Left ventricle myocardium inferior (tissue), 1 donor: Measurements from ENCODE around the gene PLA2G5. TPM values are rescaled to one million over a fixed set of nuclear protein-coding genes. Genes with fewer than 3 reads are reported as not detected.

Experiments used
- DNase-seq: peaks from one replicate; pipeline ENCODE4 v3.0.0-alpha.2; 2020
- H3K27ac ChIP-seq: fragments of 200-600 bp; replicated peaks from 2 replicates; pipeline ENCODE4 v1.8.0; 2021
- H3K27me3 ChIP-seq: fragments of 200-600 bp; 2 replicates; pipeline ENCODE4 v1.8.0; 2021; ENCODE audit warnings: low read depth
- H3K36me3 ChIP-seq: fragments of 200-600 bp; 2 replicates; pipeline ENCODE4 v1.8.0; 2021
- H3K4me1 ChIP-seq: fragments of 200-600 bp; 2 replicates; pipeline ENCODE4 v1.8.0; 2021
- H3K4me3 ChIP-seq: fragments of 200-600 bp; 2 replicates; pipeline ENCODE4 v1.8.0; 2021; ENCODE audit warnings: mild to moderate bottlenecking, moderate library complexity
- H3K9me3 ChIP-seq: fragments of 200-600 bp; replicated peaks from 2 replicates; pipeline ENCODE4 v1.8.0; 2021
- CTCF ChIP-seq: fragments of 200-600 bp; IDR thresholded peaks from 2 replicates; pipeline ENCODE4 v1.8.0; 2021; ENCODE audit warnings: antibody characterized with exemption, mild to moderate bottlenecking, borderline replicate concordance
- intact Hi-C: fragments of 100-400 bp; cut with micrococcal nuclease; formaldehyde crosslinking; loops from one replicate; pipeline ENCODE4 v1.11.0; 2022
- total RNA-seq: library from RNA; stranded (reverse); fragmentation: NEBNext Ultra II Directional; extraction: Animal tissue kit (Norgen Biotek cat#: 25700); gene quantifications from one replicate; pipeline ENCODE4 v1.2.1, GENCODE V29; 2021
- donor health status: DM: no; HTN: yes; CAD: no; lungs with severe emphysema.

PLA2G5 gene
- total RNA-seq, 1 donor from 2014 or later = 51.4 TPM

- intact Hi-C loops = loop anchor here (10.0 kb wide), 1 partner anchor 122 kb away; the partner anchor contains the start of gene PLA2G2A
- TF ChIP-seq CTCF = no peak
- H3K9me3 ChIP-seq = peaks cover 13% of the 10 kb centered on the region
- no peaks in the 10 kb centered on the region for H3K36me3 ChIP-seq
- peaks cover 13% of the 10 kb centered on the region for H3K4me1 ChIP-seq
- peaks cover 11% of the 10 kb centered on the region for H3K27me3 ChIP-seq
- H3K4me3 ChIP-seq = no peak overlapping the region
- no peak for DNase-seq
- H3K27ac ChIP-seq = peak overlapping the region; percentile 81
Measured at GRCh38 chr1:20096840-20097447, 26.9 kb downstream of the PLA2G5 start.

- no peak for DNase-seq
- Histone ChIP-seq H3K9me3 (peaks cover 13% of the 10 kb centered on the region), H3K36me3 (no peaks in the 10 kb centered on the region), H3K4me1 (peaks cover 7% of the 10 kb centered on the region), H3K27me3 (peaks cover 15% of the 10 kb centered on the region), H3K4me3 (no peak overlapping the region), H3K27ac (no peak overlapping the region)
- intact Hi-C loops = loop anchor here (10.0 kb wide), 1 partner anchor 125 kb away; the partner anchor contains the start of gene PLA2G2A
- no peak for TF ChIP-seq CTCF
Measured at GRCh38 chr1:20099533-20099932, 29.5 kb downstream of the PLA2G5 start.

GRCh38 chr1:20100632-20101355 is 30.8 kb downstream of the PLA2G5 start:
- H3K36me3 ChIP-seq = no peaks in the 10 kb centered on the region
- peak; percentile 88 for TF ChIP-seq CTCF
- no peak overlapping the region for H3K27ac ChIP-seq
- peaks cover 7% of the 10 kb centered on the region for H3K4me1 ChIP-seq
- H3K9me3 ChIP-seq = peaks cover 13% of the 10 kb centered on the region
- no peak for DNase-seq
- intact Hi-C loops = no loop called here
- peaks cover 20% of the 10 kb centered on the region for H3K27me3 ChIP-seq
- no peak overlapping the region for H3K4me3 ChIP-seq

GRCh38 chr1:20102875-20103274 is 32.9 kb downstream of the PLA2G5 start:
- TF ChIP-seq CTCF = no peak
- no peak for DNase-seq
- no peaks in the 10 kb centered on the region for H3K36me3 ChIP-seq
- intact Hi-C loops = no loop called here
- peaks cover 7% of the 10 kb centered on the region for H3K4me1 ChIP-seq
- peaks cover 20% of the 10 kb centered on the region for H3K27me3 ChIP-seq
- H3K4me3 ChIP-seq = no peak overlapping the region
- no peaks in the 10 kb centered on the region for H3K9me3 ChIP-seq
- H3K27ac ChIP-seq = no peak overlapping the region

GRCh38 chr1:20105856-20106255 is 35.9 kb downstream of the PLA2G5 start:
- no peak for TF ChIP-seq CTCF

More at GRCh38 chr1:20105856-20106255, 35.9 kb downstream of the PLA2G5 start:
- DNase-seq = no peak
- Histone ChIP-seq H3K4me3 (no peak overlapping the region), H3K9me3 (no peaks in the 10 kb centered on the region), H3K36me3 (no peaks in the 10 kb centered on the region), H3K27me3 (peaks cover 16% of the 10 kb centered on the region), H3K27ac (no peak overlapping the region), H3K4me1 (peaks cover 13% of the 10 kb centered on the region)
- intact Hi-C loops = no loop called here
